Upper lobe of right lung (tissue), 1 donor: ENCODE results near the gene SLC16A11. TPM values are rescaled to one million over a fixed set of nuclear protein-coding genes. Genes with fewer than 3 reads are reported as not detected.

Source experiments
- ATAC-seq: fragments of 200-7000 bp; cut with Tn5 transposase; one replicate; pipeline ENCODE4 v1.9.1; 2020; ENCODE audit warnings: mild to moderate bottlenecking, moderate library complexity
- DNase-seq: peaks from one replicate; pipeline ENCODE4 v3.0.0-alpha.2; 2020
- H3K27ac ChIP-seq: fragments of 200-600 bp; one replicate; pipeline ENCODE4 v1.8.0; 2022
- H3K27me3 ChIP-seq: fragments of 200-600 bp; one replicate; pipeline ENCODE4 v1.8.0; 2022; ENCODE audit warnings: mild to moderate bottlenecking
- H3K36me3 ChIP-seq: fragments of 200-600 bp; one replicate; pipeline ENCODE4 v1.8.0; 2022
- H3K4me1 ChIP-seq: fragments of 200-600 bp; one replicate; pipeline ENCODE4 v1.8.0; 2022
- H3K4me3 ChIP-seq: fragments of 200-600 bp; one replicate; pipeline ENCODE4 v1.8.0; 2022; ENCODE audit warnings: mild to moderate bottlenecking
- H3K9me3 ChIP-seq: fragments of 200-600 bp; one replicate; pipeline ENCODE4 v1.8.0; 2022
- CTCF ChIP-seq: fragments of 200-600 bp; IDR thresholded peaks from one replicate; pipeline ENCODE4 v1.8.0; 2022; ENCODE audit warnings: antibody characterized with exemption
- intact Hi-C: fragments of 100-400 bp; cut with DNase I; formaldehyde crosslinking; loops from one replicate; pipeline ENCODE4 v1.11.0; 2022
- total RNA-seq: library from RNA; stranded (reverse); fragmentation: NEBNext Ultra II Directional; extraction: Animal tissue kit (Norgen Biotek cat#: 25700); gene quantifications from one replicate; pipeline ENCODE4 v1.2.1, GENCODE V29; 2021
- donor health status: DM: no; HTN: yes; CAD: no; lungs with severe emphysema.

The SLC16A11 gene
- total RNA-seq, 1 donor from 2014 or later: 6.8 TPM

- no peak for ATAC-seq
- intact Hi-C loops: no loop called here
- Histone ChIP-seq H3K9me3 (no peaks in the 10 kb centered on the region), H3K36me3 (peaks cover 31% of the 10 kb centered on the region), H3K4me1 (peaks cover 36% of the 10 kb centered on the region), H3K4me3 (peak overlapping the region; percentile 94), H3K27me3 (no peaks in the 10 kb centered on the region), H3K27ac (no peak overlapping the region)
- no peak for TF ChIP-seq CTCF
- DNase-seq: no peak
Measured at GRCh38 chr17:7011415-7011814, 32.5 kb downstream of the SLC16A11 start.

- TF ChIP-seq CTCF: no peak
- Histone ChIP-seq H3K27ac (no peak overlapping the region), H3K27me3 (no peaks in the 10 kb centered on the region), H3K4me3 (peak overlapping the region; percentile 94), H3K9me3 (no peaks in the 10 kb centered on the region), H3K4me1 (peaks cover 29% of the 10 kb centered on the region), H3K36me3 (peaks cover 32% of the 10 kb centered on the region)
- ATAC-seq (no peak), DNase-seq (no peak)
- intact Hi-C loops: no loop called here
Measured at GRCh38 chr17:7010523-7010922, 33.4 kb downstream of the SLC16A11 start.

- no peak for ATAC-seq
- DNase-seq: no peak
Measured at GRCh38 chr17:7007143-7007542, 36.7 kb downstream of the SLC16A11 start.

GRCh38 chr17:7005716-7006115, 38.2 kb downstream of the SLC16A11 start:
- H3K36me3 ChIP-seq: peaks cover 58% of the 10 kb centered on the region
- H3K9me3 ChIP-seq: no peaks in the 10 kb centered on the region
- H3K27ac ChIP-seq: no peak overlapping the region
- H3K4me3 ChIP-seq: no peak overlapping the region
- H3K4me1 ChIP-seq: peaks cover 8% of the 10 kb centered on the region
- intact Hi-C loops: loop anchor here (5.0 kb wide), 1 partner anchor 93 kb away; no protein-coding TSS in a partner anchor
- peak; percentile 63 for DNase-seq
- no peak for ATAC-seq
- H3K27me3 ChIP-seq: no peaks in the 10 kb centered on the region
- no peak for TF ChIP-seq CTCF

More at GRCh38 chr17:7007143-7007542, 36.7 kb downstream of the SLC16A11 start:
- intact Hi-C loops: loop anchor here (5.0 kb wide), 1 partner anchor 95 kb away; no protein-coding TSS in a partner anchor
- Histone ChIP-seq H3K27me3 (no peaks in the 10 kb centered on the region), H3K27ac (no peak overlapping the region), H3K4me3 (no peak overlapping the region), H3K4me1 (peaks cover 15% of the 10 kb centered on the region), H3K9me3 (no peaks in the 10 kb centered on the region), H3K36me3 (peaks cover 44% of the 10 kb centered on the region)
- no peak for TF ChIP-seq CTCF

GRCh38 chr17:7004398-7005253, 39.3 kb downstream of the SLC16A11 start:
- DNase-seq (no peak), ATAC-seq (peak; percentile 84)
- Histone ChIP-seq H3K4me3 (no peak overlapping the region), H3K27me3 (no peaks in the 10 kb centered on the region), H3K4me1 (no peaks in the 10 kb centered on the region), H3K27ac (no peak overlapping the region), H3K9me3 (no peaks in the 10 kb centered on the region), H3K36me3 (peaks cover 59% of the 10 kb centered on the region)
- peak; percentile 78 for TF ChIP-seq CTCF
- intact Hi-C loops: loop anchor here (5.0 kb wide), 1 partner anchor 92 kb away; no protein-coding TSS in a partner anchor
